Measurements from ENCODE around the gene NT5M.

- TF ChIP-seq CTCF (IDR thresholded peaks at IDR 0.05) (no peak), POLR2A (IDR thresholded peaks at IDR 0.05) (no peak)
Observed at GRCh38 chr17:17253406-17253805, 49.8 kb upstream of the NT5M start.

All from heart left ventricle (tissue), 13 donors.